Activated gamma-delta T cell treated with Interleukin-2 at 50 U/mL for 16 hours (primary cell): Measurements from ENCODE around the gene ZFR2.
A peak's percentile ranks its signal among the peaks of the same experiment; 100 is the strongest.

ENCODE experiments used
- DNase-seq: peaks from one replicate; pipeline ENCODE4 v3.0.0-alpha.2; 2020

Gene ZFR2

DNA sequence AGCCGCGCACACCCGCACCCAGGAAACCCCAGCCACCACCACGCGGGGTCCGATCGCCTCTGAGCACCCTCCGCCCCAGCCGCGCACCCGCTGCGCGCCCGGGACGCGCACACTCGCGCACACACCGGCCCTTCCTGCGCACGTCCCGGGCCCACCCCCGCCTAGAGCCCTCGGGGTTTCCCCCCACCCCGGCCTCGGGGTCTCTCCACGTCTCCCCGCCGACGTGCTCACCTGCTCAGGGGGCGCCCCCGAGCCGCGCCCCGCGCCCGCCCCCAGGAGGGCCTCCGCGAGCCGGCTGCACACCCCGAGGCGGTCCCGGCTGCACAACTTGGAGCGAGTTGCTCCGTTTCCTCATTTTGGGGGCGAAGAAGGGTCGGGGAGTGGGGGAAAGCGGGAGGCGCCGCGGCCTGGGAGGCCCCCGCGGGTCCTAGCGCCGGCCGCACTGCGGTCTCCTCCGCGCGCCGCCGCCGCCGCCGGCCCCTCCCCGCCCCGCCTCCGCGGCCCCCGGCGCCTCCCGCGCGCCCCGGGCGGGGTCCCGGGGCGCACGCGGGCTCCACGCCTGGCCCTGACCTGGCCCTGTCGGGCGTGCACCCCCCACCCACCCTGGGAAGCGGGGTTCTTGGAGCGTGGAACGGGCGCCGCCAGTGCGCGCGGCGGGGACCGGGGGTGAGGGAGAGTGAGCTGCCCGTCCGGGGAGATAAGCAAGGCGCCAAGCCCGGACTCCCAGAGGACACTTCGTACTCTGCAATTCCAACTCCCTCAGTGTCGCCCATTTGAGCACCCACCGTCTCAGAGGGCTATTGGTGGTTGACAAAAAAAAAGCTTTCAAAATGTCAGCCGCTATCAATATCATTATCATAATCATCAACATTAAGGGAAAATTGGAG, 82.7 kb downstream of the ZFR2 start, which contains the start of gene MATK:
Gene MATK, minus strand, starts transcription at position 444 of the 887 bp plus-strand sequence. CDS start 1,246 bp downstream, outside the sequence.
- no peak for DNase-seq

DNA sequence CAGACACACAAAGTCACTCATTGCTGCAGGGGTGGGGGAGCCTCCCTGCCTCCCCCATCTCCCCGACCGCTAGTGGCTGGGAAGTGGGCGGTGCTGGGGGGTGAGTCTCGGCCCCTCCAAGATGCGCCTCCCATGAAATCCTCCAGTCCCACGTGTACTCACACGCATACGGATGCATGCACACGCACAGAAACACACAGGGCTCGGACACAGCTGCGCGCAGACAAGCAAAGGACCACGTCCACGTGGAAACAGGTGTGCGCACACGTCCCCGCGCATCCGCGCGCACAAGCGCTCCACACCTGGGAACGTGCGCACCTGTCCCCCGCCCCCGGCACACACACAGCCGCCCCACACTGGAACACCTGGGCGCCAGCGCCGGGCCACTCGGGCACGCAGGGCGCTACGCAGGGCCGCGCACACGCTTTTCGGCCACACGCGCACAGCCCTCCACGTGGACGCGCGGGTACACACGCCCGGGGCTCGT, 83.3 kb downstream of the ZFR2 start:
- no peak for DNase-seq

DNA sequence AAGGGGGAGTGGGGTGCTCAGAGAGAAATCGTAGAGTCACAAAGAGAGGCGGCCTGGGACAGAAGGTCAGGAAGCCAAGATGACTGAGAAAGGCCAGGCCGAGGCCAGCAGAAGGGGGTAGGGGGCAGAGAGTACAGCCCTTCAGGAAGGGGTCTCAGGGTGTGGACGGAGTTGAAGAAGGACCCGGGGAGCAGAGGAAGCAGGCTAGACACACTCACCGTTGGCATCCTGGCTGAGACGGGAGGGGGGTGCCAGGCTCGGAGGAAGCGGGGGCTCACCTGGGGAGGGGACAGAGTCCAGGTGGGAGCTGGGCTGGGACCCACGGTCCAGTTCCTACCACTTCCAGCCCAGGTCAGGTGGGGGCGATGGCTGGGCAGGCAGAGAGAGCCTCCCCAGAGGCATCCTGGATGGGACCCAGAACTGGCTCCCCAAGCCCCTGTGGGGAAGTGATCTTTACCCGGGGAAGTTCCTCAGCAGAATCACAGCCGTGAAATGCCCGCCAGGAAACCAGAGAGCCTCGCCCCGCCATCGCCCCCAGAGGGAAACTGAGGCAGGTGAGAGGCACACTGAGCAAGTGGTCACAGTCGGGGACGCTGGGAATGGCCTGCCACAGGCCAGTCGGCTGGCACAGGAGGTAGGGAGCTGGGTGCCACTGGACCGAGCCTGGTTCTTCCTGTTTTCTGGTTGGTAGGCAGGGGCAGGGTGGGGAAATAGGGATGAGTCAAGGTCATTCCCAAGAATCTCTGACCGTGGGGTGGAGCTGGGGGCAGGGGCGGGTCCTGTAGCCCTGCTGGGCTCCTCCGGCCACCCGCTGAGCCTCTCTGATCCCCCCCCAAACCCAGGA, 84.0 kb downstream of the ZFR2 start:
- no peak for DNase-seq

DNA sequence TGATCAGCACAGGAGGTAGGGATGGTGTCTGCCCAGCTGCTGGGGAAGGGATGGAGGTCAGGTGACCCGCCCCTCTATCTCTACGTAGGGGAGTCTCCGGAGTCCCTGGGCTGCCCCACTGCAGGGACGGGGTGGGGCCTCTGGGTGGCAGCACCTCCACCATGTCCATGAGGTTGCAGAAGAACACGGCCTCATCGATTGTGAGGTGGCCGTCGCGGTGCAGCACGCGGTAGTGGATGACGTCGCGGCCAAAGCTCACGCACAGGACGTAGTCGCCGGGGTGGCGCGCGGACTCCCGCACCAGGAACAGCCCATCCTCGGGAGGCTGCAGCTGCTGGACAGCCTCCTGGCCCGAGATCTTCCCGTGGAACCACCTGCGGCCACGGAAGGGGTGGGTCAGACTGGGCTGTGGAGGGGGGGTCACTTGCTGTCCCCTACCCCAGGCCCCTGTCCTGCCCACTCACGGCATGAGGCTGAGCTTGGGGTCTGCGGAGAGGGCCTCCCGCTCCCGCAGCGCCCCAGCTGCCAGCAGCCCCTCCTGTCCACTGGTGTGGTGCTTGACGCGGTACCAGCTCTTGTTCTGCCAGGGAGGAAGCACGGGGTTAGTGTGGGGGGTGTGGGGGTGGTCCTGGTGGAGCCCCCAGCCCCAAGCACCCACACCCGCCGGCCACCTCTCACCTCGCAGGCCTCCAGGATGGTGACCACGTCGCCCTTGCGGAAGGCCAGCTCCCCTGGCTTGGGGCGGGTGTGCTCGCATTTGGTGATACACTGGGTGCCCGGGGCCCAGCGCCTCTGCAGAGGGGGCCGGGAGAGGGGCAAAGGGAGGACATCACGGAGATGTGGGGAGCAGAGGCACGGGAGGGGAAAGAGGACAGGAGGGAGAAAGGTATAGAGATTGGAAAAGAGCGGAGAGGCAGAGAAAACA, 84.9 kb downstream of the ZFR2 start:
- peak; percentile 59 for DNase-seq

DNA sequence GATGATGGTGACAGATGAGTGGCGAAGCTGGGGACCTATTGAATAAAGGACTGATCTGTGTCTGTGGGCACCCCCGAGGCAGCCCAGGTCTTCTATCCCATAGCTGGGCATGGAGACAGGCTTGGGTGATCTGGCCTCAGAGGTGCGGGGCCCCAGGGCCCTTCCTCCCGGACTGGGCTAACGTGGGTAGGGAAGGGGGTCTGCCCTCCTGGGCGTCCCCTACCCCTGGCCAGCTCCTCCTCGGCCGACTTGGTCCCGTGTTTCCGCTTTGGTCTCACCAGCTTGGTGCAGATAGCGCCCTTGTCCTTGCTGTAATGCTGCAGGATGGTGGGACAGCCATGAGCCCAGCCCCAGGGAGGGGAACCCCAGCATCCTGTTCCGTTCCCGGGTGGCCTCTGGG, 85.9 kb downstream of the ZFR2 start:
- no peak for DNase-seq

DNA sequence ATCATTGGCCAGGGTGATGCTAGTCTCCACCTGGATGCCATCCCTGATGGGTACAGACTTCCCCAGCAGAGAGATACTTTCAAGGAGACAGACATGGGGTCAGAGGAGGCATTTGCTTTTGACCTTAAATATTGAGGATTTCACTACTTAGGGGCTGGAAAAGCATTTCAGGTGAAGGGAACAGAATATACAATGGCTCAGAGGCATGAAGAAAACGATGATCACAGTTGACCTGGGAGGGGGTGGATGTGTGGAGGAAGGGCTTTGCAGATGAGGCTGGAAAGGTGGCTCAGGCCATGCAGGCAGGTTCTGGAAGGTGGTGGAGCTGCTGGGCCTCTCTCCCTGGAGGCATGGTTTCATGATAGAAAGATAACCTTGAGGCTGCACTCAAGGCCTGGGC, 86.5 kb downstream of the ZFR2 start:
- no peak for DNase-seq

DNA sequence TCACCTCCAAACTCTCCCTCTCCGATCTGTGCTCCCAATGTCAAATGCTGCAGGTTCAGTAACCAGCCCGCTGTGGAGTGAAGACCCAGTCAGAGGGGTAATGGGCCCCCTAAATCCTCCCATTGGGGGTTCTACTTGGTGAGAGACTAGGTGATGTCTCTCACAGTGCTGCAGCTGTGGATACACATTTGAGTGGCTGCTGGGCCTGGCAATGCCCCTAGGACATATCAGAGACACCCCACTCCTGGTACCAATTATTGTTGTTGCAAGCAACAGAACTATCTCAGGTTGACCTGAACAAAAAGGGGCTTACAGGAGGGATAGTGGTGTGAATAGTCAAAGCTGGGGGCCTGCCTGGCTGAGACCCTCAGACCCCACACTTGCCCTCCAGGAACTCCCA, 87.2 kb downstream of the ZFR2 start:
- no peak for DNase-seq

DNA sequence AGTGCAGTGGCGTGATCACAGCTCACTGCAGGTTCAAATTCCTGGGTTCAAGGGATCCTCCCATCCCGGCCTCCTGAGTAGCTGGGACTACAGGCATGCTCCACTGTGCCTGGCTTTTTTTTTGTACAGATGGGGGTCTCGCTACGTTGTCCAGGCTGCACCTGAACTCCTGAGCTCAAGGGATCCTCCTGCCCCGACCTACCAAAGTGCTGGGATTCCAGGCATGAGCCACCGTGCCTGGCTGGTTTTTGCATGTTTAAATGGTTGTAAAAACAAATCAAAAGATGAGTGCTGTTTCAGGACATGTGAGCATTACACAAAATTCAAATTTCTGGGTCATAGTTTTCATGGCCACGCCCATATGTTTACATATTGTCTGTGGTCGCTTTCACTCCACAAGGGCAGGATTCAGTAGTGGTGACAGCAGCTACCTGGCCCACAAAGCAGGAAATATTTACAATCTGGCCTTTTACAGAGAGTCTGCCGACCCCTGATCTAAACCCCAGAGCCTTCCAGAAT, 88.0 kb downstream of the ZFR2 start:
- DNase-seq, result no peak

DNA sequence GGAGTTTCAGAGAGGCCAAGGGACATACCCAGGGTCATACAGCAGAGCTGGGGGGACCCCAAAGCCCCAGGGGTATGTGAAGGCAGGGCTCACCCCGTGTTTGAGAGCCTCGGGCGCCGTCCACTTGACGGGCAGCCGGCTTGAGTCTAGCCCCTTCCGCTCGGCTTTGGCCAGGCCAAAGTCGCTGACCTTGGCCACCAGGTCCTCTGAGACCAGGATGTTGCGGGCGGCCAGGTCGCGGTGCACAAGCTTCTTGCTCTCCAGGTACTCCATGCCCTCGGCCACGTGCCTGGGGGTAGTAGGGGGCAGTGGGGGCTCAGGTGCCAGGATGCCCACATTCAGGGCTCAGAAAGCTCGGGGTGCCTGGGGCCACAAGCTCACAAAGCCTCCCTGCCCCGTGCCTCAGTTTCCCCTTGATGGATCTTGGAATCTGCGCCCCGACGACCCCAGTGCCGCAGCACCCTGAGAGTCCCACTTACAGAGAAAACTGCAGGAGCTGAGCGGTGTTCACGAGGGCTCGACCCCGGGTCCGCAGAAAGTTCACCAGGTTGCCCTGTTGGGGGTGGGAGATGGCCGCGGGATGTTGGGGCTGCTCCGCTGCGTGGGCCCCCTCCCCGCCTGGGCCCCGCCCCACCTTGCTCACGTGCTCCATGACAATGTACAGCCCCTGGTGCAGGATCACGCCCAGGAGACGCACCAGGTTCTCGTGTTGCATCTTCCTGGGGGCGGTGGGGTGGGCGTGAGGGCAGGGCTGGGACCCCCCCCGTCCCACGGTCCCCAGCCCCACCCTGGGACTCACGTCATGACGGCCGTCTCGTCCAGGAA, 89.7 kb downstream of the ZFR2 start:
- no peak for DNase-seq

DNA sequence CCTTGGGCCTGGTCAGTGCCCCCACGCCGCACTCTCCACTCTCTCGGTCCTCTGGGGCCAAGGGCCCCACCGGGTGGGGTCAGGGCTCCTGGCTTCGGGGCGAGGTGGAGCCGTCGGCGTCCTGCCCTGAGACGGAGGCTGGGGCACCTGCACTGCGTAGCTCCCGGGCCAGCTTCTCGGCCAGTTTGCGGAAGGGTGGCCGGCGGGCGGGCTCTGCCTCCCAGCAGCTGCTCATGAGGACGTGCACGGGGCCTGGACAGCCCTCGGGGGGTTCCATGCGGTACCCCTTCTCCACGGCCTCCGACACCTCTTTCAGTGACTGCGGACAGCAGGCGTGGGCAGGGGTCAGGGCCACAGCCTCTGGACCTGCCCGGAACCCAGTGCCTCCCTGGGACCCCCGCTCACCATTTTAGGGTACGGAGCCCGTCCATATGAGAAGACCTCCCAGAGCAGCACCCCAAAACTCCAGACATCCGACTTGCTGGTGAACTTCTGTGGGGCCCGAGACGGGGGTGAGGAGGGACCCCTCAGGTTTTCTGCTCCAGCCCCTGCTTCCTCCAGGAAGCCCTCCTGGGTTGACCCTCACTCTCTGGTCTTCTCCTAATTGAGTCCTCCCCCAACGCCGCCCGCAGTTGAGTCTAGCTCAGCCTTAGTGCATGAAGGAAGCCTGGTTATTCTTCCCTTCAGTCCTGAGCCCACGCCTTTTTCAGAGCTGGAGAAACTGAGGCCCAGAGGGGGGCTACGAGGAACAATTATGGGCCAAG, 90.6 kb downstream of the ZFR2 start:
- no peak for DNase-seq

DNA sequence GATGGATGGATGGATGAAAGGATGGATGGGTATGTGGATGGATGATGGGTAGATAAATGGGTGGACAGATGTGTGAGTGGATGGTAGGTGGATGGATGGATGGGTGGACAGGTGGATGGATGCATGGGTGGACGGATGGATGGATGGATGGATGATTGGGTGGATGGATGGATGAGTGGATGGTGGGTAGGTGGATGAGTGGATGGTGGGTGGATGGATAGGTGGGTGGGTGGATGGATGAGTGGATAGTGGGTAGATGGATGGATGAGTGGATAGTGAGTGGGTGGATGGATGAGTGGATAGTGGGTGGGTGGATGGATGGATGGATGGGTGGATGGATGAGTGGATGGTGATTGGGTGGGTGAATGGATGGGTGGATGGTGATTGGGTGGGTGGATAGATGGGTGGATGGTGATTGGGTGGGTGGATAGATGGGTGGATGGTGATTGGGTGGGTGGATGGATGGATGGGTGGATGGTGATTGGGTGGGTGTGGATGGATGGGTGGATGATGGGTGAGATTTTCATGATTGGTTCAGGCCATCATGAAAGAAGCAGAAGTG, 92.3 kb downstream of the ZFR2 start:
- DNase-seq, result no peak

DNA sequence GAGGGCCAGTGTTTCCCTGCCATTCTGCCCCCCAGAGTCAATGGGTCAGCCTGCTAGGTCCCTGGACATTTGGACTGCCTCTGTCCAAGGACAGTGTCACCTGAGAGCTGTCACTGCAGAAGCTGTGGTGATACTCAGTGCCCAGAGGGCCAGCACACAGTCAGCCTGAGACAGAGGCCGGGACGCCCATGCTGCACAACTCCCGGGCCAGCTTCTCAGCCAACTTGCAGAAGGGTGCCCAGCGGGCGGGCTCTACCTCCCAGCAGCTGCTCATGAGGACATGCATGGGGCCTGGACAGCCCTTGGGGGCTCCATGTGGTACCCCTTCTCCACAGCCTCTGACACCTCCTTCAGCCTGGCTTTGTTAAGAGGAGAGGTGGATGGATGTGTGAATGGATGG, 93.0 kb downstream of the ZFR2 start:
- DNase-seq, result no peak

DNA sequence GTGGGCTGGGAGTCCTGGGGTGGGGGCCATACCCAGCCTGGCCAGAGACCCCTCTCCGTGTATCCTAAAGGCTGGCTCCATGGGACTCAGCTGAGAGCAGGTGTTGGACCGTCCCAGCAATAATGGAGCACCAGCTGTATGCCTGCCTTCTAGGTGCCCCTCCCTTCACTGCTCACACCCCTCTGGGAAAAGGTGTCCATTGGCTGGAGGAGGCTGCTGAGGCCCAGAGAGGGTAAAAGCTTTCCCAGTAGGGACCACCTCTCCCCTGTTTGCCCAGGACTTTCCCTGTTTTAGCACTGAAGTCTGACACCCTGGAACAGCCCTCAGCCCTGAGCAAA, 93.5 kb downstream of the ZFR2 start:
- DNase-seq, result no peak

DNA sequence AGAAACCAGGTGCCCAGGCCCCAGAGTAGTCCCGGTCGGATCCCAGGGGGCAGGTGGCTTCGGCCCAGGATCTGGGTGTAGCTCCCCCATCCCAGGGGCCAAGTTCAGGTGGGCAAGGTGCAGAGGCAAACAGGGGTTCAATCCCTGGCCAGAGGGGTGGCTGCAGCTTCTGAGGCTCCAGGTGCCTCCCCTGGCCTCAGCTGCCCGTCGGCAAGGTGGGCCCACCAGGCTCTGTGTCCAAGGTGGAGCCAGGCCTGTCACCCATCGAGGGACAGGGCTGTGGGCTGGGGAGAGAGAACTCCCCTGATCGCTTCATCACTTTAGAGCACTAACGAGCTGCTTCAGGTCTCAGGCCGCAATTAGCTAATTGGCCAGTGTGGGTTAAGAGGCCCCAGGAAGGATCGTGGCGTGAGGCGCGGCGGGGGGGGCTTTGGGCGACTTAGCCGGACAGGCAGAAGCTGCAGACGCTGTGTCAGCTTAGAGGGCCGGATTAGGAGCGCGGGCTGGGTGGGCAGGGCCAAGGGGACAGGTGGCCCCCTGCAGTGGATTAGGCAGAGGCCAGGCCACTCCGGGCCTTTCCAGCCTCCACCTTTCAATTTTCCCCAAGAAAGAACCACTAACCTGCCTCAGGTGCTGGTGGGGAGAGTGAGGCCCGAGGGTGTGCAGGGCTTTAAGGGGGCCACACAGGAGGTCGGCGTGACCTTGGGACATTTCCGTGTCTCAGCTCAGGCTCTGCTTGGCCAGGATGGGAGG, 94.0 kb downstream of the ZFR2 start:
- DNase-seq, result no peak

DNA sequence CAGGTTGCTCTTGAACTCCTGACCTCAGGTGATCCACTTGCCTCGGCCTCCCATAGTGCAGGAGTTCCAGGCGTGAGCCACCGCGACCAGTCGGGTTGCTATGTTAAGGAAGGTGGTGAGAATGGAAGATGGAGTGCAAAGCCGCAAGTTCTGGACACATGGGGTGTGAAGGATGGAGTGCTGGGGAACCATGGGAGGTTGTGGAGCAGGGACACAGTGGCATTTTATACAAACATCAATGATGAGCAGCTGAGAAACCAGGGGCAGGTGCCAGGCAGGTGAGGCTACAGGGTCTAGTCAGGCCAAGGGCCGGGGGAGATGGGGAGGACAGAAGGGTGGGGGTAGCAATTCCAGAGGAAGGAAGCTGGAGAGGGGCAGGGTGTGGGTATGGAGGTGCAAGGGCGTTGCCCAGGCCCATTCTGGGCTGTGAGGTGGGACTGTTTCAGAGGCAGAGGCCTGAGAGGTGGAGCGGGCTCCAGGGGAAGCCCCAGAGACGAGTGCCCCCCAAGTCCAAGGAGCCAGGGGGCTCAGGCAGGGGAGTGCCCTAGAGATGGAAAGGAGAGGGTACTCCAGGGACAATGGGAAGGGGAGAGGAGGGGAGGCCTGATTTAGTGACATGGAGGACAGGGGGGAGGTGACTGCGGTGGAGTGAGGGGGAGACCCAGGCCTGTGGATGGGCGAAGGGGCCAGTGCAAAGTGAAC, 94.9 kb downstream of the ZFR2 start:
- DNase-seq, result no peak

DNA sequence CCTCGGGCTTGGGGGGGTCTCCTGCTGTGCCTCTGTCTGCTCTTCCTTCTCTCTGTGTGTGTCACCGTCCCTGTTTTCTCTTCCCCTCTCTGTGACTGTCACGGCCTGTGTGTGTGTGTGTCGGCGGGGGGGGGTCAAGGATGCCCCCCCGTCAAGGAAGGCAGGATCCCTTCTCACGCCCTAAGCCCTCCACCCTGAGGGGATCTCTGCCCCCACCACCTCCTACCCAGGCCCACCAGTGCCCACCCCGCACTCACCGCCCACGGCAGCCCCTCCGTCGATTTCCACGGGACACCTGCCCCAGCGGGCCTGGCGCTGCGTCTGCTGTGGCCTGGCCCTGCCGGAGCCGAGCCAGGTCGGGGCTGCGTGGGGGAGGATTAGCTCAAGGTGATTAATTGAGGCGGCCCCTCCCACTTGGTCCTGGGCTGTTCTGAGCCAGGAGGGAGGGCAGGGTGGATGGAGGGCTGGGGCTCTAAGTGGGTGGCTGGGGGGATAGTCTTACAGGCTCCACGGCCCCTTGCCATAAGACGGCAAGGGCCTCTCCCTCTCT, 96.9 kb downstream of the ZFR2 start, which contains the start of gene RAX2:
Gene RAX2, minus strand, starts transcription at position 323 of the 550 bp plus-strand sequence. CDS start 486 bp downstream, outside the sequence.
- DNase-seq, result no peak

DNA sequence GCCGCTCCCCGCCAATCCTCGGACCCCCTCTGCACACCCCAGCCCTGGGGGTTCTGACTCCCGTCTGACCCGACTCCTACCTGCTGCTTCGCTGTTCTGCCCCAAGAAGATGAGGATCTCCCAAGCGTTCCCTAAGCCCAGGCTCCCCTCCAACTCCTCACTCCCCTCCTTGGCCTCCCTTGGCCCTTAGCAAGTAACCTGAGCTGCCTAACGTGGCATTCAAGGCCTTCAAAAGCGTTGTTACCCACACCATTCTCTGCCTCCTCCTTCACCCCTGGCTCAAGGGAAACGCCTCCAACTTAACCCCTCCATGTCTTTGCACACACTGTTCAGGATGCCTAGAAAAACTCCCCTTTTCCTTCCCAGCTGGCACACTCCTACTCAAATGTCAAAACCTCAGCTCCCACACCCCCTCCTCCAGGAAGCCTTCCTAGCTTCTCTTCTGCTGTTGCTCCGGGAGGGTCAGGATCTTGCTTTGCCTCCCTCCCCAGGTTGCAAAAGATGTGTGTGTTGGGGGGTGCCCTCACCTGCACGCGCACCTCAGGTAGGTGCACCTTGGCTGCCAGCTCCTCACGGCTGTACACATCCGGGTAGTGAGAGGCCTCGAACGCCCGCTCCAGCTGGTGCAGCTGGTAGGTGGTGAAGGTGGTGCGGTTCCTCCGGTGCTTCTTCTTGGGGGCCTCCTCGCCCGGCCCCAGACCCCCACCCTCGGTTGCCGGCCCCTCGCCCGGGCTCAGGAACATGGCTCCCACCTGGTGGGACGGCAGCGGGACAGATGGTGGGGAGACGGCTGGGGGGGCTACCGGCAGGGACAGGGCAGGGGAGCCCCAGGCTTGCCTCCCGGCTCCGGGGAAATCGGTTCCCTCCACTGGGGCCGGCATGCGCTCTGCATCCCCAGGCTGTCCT, 97.6 kb downstream of the ZFR2 start:
- no peak for DNase-seq
